Right atrium auricular region (tissue), 2 donors: ENCODE data around the gene FBXO48. TPM values are rescaled to one million over a fixed set of nuclear protein-coding genes. Genes with fewer than 3 reads are reported as not detected.
"Not testable (repeated sequence)": the region's sequence is repeated elsewhere in the genome, so short reads cannot be mapped to it uniquely, and the experiment has no call there.

Experiments
- DNase-seq: peaks from one replicate; pipeline ENCODE4 v3.0.0-alpha.2; 2019; ENCODE audit warnings: low spot score
- H3K27ac ChIP-seq, 2 donors: fragments of 200-600 bp; sonication (generic); 1 replicate in 1 of 2; 2 replicates in 1 of 2; pipeline ENCODE4 v1.5.1; 2016 to 2019
- H3K27me3 ChIP-seq, 2 donors: fragments of 200-600 bp; sonication (generic); one replicate each; pipeline versions ENCODE4 v1.5.1 to v1.6.0; 2017 to 2019
- H3K36me3 ChIP-seq: fragments of 200-600 bp; sonication (generic); one replicate; pipeline ENCODE4 v1.5.1; 2016
- H3K4me1 ChIP-seq, 2 donors: fragments of 200-600 bp; sonication (generic); one replicate each; pipeline versions ENCODE4 v1.5.1 to v1.6.0; 2017 to 2019
- H3K4me3 ChIP-seq, 2 donors: fragments of 200-600 bp; sonication (generic); 1 replicate in 1 of 2; 2 replicates in 1 of 2; pipeline ENCODE4 v1.5.1; 2017 to 2019; ENCODE audit warnings: mild to moderate bottlenecking in 1 of 2, moderate library complexity in 1 of 2
- H3K9me3 ChIP-seq, 2 donors: fragments of 200-600 bp; sonication (generic); one replicate each; pipeline ENCODE4 v1.5.1; 2019
- CTCF ChIP-seq, 2 donors: fragments of 200-600 bp; sonication (generic); IDR thresholded peaks; one replicate each; pipeline ENCODE4 v1.5.1; 2019; ENCODE audit warnings: antibody characterized with exemption in 2 of 2
- total RNA-seq, 2 donors: library from RNA; depleted of rRNA; stranded (reverse); fragments of >200 nt; gene quantifications; one replicate each; pipeline ENCODE4 v1.1.0, GENCODE V29; 2016

Gene FBXO48
- total RNA-seq, 2 donors from 2014 or later = 0.33 to 0.67 TPM

GRCh38 chr2:68489282-68489681 lies 22.2 kb upstream of the FBXO48 start:
- Histone ChIP-seq H3K9me3 (no peaks in the 10 kb centered on the region), H3K36me3 (no peaks in the 10 kb centered on the region), H3K27me3 (no peaks in the 10 kb centered on the region), H3K4me1 (no peaks in the 10 kb centered on the region), H3K4me3 (no peak overlapping the region), H3K27ac (no peak overlapping the region)
- no peak for TF ChIP-seq CTCF (IDR thresholded peaks at IDR 0.05)
- DNase-seq = no peak

GRCh38 chr2:68488605-68489004 lies 21.5 kb upstream of the FBXO48 start:
- H3K27me3 ChIP-seq, H3K27ac ChIP-seq, DNase-seq, H3K36me3 ChIP-seq, H3K4me1 ChIP-seq, H3K9me3 ChIP-seq, H3K4me3 ChIP-seq: not testable (repeated sequence)

- H3K9me3 ChIP-seq = no peaks in the 10 kb centered on the region
- no peaks in the 10 kb centered on the region for H3K27me3 ChIP-seq
- no peak overlapping the region for H3K4me3 ChIP-seq
- no peaks in the 10 kb centered on the region for H3K4me1 ChIP-seq
- H3K36me3 ChIP-seq = no peaks in the 10 kb centered on the region
- H3K27ac ChIP-seq = no peak overlapping the region
- TF ChIP-seq CTCF (IDR thresholded peaks at IDR 0.05) = peak; percentile 44 to 64
- DNase-seq = no peak
These were observed 20.8 kb upstream of the FBXO48 start for GRCh38 chr2:68487773-68488355.

GRCh38 chr2:68483011-68483410 lies 15.9 kb upstream of the FBXO48 start:
- TF ChIP-seq CTCF (IDR thresholded peaks at IDR 0.05) = no peak
- Histone ChIP-seq H3K4me1 (no peaks in the 10 kb centered on the region), H3K9me3 (no peaks in the 10 kb centered on the region), H3K27ac (no peak overlapping the region), H3K36me3 (no peaks in the 10 kb centered on the region), H3K4me3 (no peak overlapping the region), H3K27me3 (no peaks in the 10 kb centered on the region)
- DNase-seq = no peak

GRCh38 chr2:68482296-68482820 lies 15.3 kb upstream of the FBXO48 start:
- no peaks in the 10 kb centered on the region for H3K9me3 ChIP-seq
- H3K27me3 ChIP-seq = no peaks in the 10 kb centered on the region
- DNase-seq = no peak
- H3K36me3 ChIP-seq = no peaks in the 10 kb centered on the region
- no peak overlapping the region for H3K4me3 ChIP-seq
- no peak for TF ChIP-seq CTCF (IDR thresholded peaks at IDR 0.05)
- no peak overlapping the region for H3K27ac ChIP-seq
- H3K4me1 ChIP-seq = no peaks in the 10 kb centered on the region

GRCh38 chr2:68478688-68479087 lies 11.6 kb upstream of the FBXO48 start:
- TF ChIP-seq CTCF (IDR thresholded peaks at IDR 0.05) = no peak
- H3K4me3 ChIP-seq = no peak overlapping the region
- DNase-seq = no peak
- H3K36me3 ChIP-seq = no peaks in the 10 kb centered on the region
- no peak overlapping the region for H3K27ac ChIP-seq
- H3K27me3 ChIP-seq = no peaks in the 10 kb centered on the region
- no peaks in the 10 kb centered on the region for H3K4me1 ChIP-seq
- no peaks in the 10 kb centered on the region for H3K9me3 ChIP-seq
